ENCODE results near the gene SGIP1.
"Not testable (repeated sequence)": the region's sequence is repeated elsewhere in the genome, so short reads cannot be mapped to it uniquely, and the experiment has no call there.

SGIP1 gene

GRCh38 chr1:66768965-66769364 is 235.0 kb downstream of the SGIP1 start:
- no peak for DNase-seq (ENCODE audit: low read depth, low spot score)

- DNase-seq (ENCODE audit: low read depth, low spot score): no peak
Measured at GRCh38 chr1:66769512-66770229, 235.7 kb downstream of the SGIP1 start.

GRCh38 chr1:66770240-66770639 is 236.3 kb downstream of the SGIP1 start:
- DNase-seq (ENCODE audit: low read depth, low spot score): no peak

- no peak for DNase-seq (ENCODE audit: low read depth, low spot score)
Measured at GRCh38 chr1:66770694-66771093, 236.7 kb downstream of the SGIP1 start.

- no peak for DNase-seq (ENCODE audit: low read depth, low spot score)
Measured at GRCh38 chr1:66773227-66773626, 239.3 kb downstream of the SGIP1 start.

- DNase-seq (ENCODE audit: low read depth, low spot score): no peak
Measured at GRCh38 chr1:66774438-66774837, 240.5 kb downstream of the SGIP1 start.

GRCh38 chr1:66775646-66776045 is 241.7 kb downstream of the SGIP1 start:
- no peak for DNase-seq (ENCODE audit: low read depth, low spot score)

GRCh38 chr1:66777831-66778230 is 243.9 kb downstream of the SGIP1 start:
- no peak for DNase-seq (ENCODE audit: low read depth, low spot score)

- no peak for DNase-seq (ENCODE audit: low read depth, low spot score)
Measured at GRCh38 chr1:66778266-66778665, 244.3 kb downstream of the SGIP1 start.

GRCh38 chr1:66778969-66779368 is 245.0 kb downstream of the SGIP1 start:
- DNase-seq (ENCODE audit: low read depth, low spot score): no peak

- no peak for DNase-seq (ENCODE audit: low read depth, low spot score)
Measured at GRCh38 chr1:66779475-66780078, 245.6 kb downstream of the SGIP1 start.

GRCh38 chr1:66785800-66786199 is 251.8 kb downstream of the SGIP1 start:
- not testable (repeated sequence) for DNase-seq (ENCODE audit: low read depth, low spot score)

GRCh38 chr1:66787641-66788040 is 253.7 kb downstream of the SGIP1 start:
- no peak for DNase-seq (ENCODE audit: low read depth, low spot score)

- DNase-seq (ENCODE audit: low read depth, low spot score): no peak
Measured at GRCh38 chr1:66788231-66788939, 254.4 kb downstream of the SGIP1 start.

GRCh38 chr1:66791621-66792610 is 258.0 kb downstream of the SGIP1 start:
- no peak for DNase-seq (ENCODE audit: low read depth, low spot score)

- not testable (repeated sequence) for DNase-seq (ENCODE audit: low read depth, low spot score)
Measured at GRCh38 chr1:66795839-66796238, 261.9 kb downstream of the SGIP1 start.

Data from brain pericyte (primary cell).